Body of pancreas (tissue), 4 donors: ENCODE results near the gene HADHB. TPM values are rescaled to one million over a fixed set of nuclear protein-coding genes. Genes with fewer than 3 reads are reported as not detected.

Experiments used
- ATAC-seq: fragments of 150-250 bp; one replicate; pipeline ENCODE4 v1.9.1; 2016
- DNase-seq, 4 donors: peaks; one replicate each; pipeline ENCODE4 v3.0.0-alpha.2; 2019
- H3K27ac ChIP-seq, 4 donors: fragments of 200-600 bp; sonication (generic); 1 replicate in 3 of 4; 2 replicates in 1 of 4; pipeline versions ENCODE4 v1.5.1 to v1.6.1; 2016 to 2019; ENCODE audit warnings: mild to moderate bottlenecking in 1 of 4, mixed read lengths in 1 of 4, moderate library complexity in 1 of 4
- H3K27me3 ChIP-seq, 2 donors: fragments of 200-600 bp; sonication (generic); one replicate each; pipeline ENCODE4 v1.6.0; 2016; ENCODE audit warnings: mild to moderate bottlenecking in 1 of 2
- H3K36me3 ChIP-seq, 2 donors: fragments of 200-600 bp; sonication (generic); replicated peaks in 1 of 2; 2 replicates each; pipeline ENCODE4 v1.5.1; 2016; ENCODE audit warnings: low read depth in 2 of 2; ENCODE audit not compliant: insufficient read depth in 1 of 2
- H3K4me1 ChIP-seq: fragments of 200-600 bp; sonication (generic); one replicate; pipeline ENCODE4 v1.6.0; 2016
- H3K4me3 ChIP-seq, 2 donors: fragments of 200-600 bp; sonication (generic); 1 replicate in 1 of 2; 2 replicates in 1 of 2; pipeline ENCODE4 v1.5.1; 2016 to 2019
- H3K9me3 ChIP-seq, 3 donors: fragments of 200-600 bp; sonication (generic); 1 replicate in 2 of 3; 2 replicates in 1 of 3; pipeline ENCODE4 v1.5.1; 2016
- CTCF ChIP-seq, 7 experiments: fragments of 450-650 bp in 4 of 7; fragments of 200-600 bp in 3 of 7; sonication (generic) in 3 of 7; IDR thresholded peaks; one replicate each; pipeline ENCODE4 v1.5.1; 2016 to 2019; ENCODE audit warnings: antibody characterized with exemption in 7 of 7
- POLR2A ChIP-seq, 3 donors: fragments of 450-650 bp; IDR thresholded peaks; one replicate each; pipeline ENCODE4 v1.6.1; 2016; ENCODE audit warnings: antibody characterized with exemption in 3 of 3, mild to moderate bottlenecking in 2 of 3
- WGBS, 2 donors: methylation state at CpG; one replicate each; pipeline ENCODE4 v1.1.5; 2017; 5-methylcytosine and 5-hydroxymethylcytosine counted together
- intact Hi-C: fragments of 100-400 bp; cut with DNase I; formaldehyde crosslinking; loops from one replicate; pipeline ENCODE4 v1.15.1; 2023
- total RNA-seq, 2 donors: library from RNA; depleted of rRNA; stranded (reverse); fragments of >200 nt; gene quantifications; one replicate each; pipeline ENCODE4 v1.1.0, GENCODE V29; 2016

HADHB gene
- total RNA-seq, 2 donors from 2014 or later: 108 to 127 TPM

- no peak for ATAC-seq
- intact Hi-C loops: no loop called here
Measured at GRCh38 chr2:26295511-26295910, 50.8 kb downstream of the HADHB start.

GRCh38 chr2:26297061-26297460, 52.3 kb downstream of the HADHB start:
- DNase-seq: no peak
- Histone ChIP-seq H3K36me3 (no peaks in the 10 kb centered on the region), H3K9me3 (no peaks in the 10 kb centered on the region), H3K4me1 (peaks cover 18% of the 10 kb centered on the region), H3K4me3 (no peak overlapping the region), H3K27ac (no peak overlapping the region), H3K27me3 (no peaks in the 10 kb centered on the region)
- intact Hi-C loops: no loop called here
- 80 to 82% methylated on average over 3 of the region's 3 CpGs for WGBS, 2 donors
- no peak for ATAC-seq
- TF ChIP-seq CTCF (IDR thresholded peaks at IDR 0.05) (no peak), POLR2A (IDR thresholded peaks at IDR 0.05) (no peak)

More at GRCh38 chr2:26295511-26295910, 50.8 kb downstream of the HADHB start:
- H3K9me3 ChIP-seq: no peaks in the 10 kb centered on the region
- H3K27ac ChIP-seq: no peak overlapping the region
- no peak overlapping the region for H3K4me3 ChIP-seq
- peaks cover 16% of the 10 kb centered on the region for H3K4me1 ChIP-seq
- 41 to 67% methylated on average over 1 of the region's 1 CpG for WGBS, 2 donors
- H3K36me3 ChIP-seq: no peaks in the 10 kb centered on the region
- DNase-seq: no peak
- TF ChIP-seq CTCF (IDR thresholded peaks at IDR 0.05) (no peak), POLR2A (IDR thresholded peaks at IDR 0.05) (no peak)
- H3K27me3 ChIP-seq: no peaks in the 10 kb centered on the region

GRCh38 chr2:26298286-26298637, 53.5 kb downstream of the HADHB start:
- intact Hi-C loops: no loop called here

GRCh38 chr2:26298638-26299393, 54.1 kb downstream of the HADHB start:
- intact Hi-C loops: no loop called here
- WGBS, 2 donors: 2 to 9% methylated on average over 26 to 30 of the region's 30 CpGs
- Histone ChIP-seq H3K27me3 (no peaks in the 10 kb centered on the region), H3K36me3 (no peaks in the 10 kb centered on the region), H3K4me1 (peaks cover 18% of the 10 kb centered on the region), H3K27ac (peak overlapping the region; percentile 63 to 87 (median 86)), H3K4me3 (peak overlapping the region; percentile 12 to 65), H3K9me3 (no peaks in the 10 kb centered on the region)
- TF ChIP-seq POLR2A (IDR thresholded peaks at IDR 0.05) (peak in 2 of 3 donors; percentile 42 to 46), CTCF (IDR thresholded peaks at IDR 0.05) (peak in 1 of 7 experiments; percentile 7)
- DNase-seq (peak; percentile 42 to 56 (median 50)), ATAC-seq (peak; percentile 67)

More at GRCh38 chr2:26298286-26298637, 53.5 kb downstream of the HADHB start:
- Histone ChIP-seq H3K36me3 (no peaks in the 10 kb centered on the region), H3K9me3 (no peaks in the 10 kb centered on the region), H3K27me3 (no peaks in the 10 kb centered on the region), H3K4me3 (no peak overlapping the region), H3K27ac (peak overlapping the region; percentile 63 to 87 (median 86)), H3K4me1 (peaks cover 18% of the 10 kb centered on the region)
- ATAC-seq (no peak), DNase-seq (no peak)
- 61 to 79% methylated on average over 11 to 17 of the region's 17 CpGs for WGBS, 2 donors
- no peak for TF ChIP-seq CTCF (IDR thresholded peaks at IDR 0.05)
- no peak for TF ChIP-seq POLR2A (IDR thresholded peaks at IDR 0.05)
